Testis (tissue), 3 donors: ENCODE data around the gene CCDC9. TPM values are rescaled to one million over a fixed set of nuclear protein-coding genes. Genes with fewer than 3 reads are reported as not detected.

Experiments
- DNase-seq: peaks from one replicate; pipeline ENCODE4 v3.0.0-alpha.2; 2019
- H3K27ac ChIP-seq, 2 donors: fragments of 200-600 bp; sonication (generic); one replicate each; pipeline ENCODE4 v1.5.1; 2019
- H3K27me3 ChIP-seq: fragments of 200-600 bp; sonication (generic); one replicate; pipeline ENCODE4 v1.5.1; 2019
- H3K36me3 ChIP-seq: fragments of 200-600 bp; sonication (generic); one replicate; pipeline ENCODE4 v1.5.1; 2017; ENCODE audit warnings: low read depth; ENCODE audit errors: missing control alignments
- H3K4me1 ChIP-seq: fragments of 200-600 bp; sonication (generic); one replicate; pipeline ENCODE4 v1.5.1; 2019
- H3K4me3 ChIP-seq, 2 donors: fragments of 200-600 bp; sonication (generic); one replicate each; pipeline ENCODE4 v1.5.1; 2017 to 2019
- H3K9me3 ChIP-seq: fragments of 200-600 bp; sonication (generic); one replicate; pipeline ENCODE4 v1.5.1; 2017
- POLR2A ChIP-seq: fragments of 450-650 bp; IDR thresholded peaks from one replicate; pipeline ENCODE4 v1.6.1; 2017; ENCODE audit warnings: antibody characterized with exemption, mild to moderate bottlenecking, moderate library complexity
- WGBS, 2 donors: methylation state at CpG; one replicate each; pipeline ENCODE4 v1.1.5; 2018; 5-methylcytosine and 5-hydroxymethylcytosine counted together
- intact Hi-C: fragments of 100-400 bp; cut with DNase I; formaldehyde crosslinking; loops from one replicate; pipeline ENCODE4 v1.15.1; 2023; ENCODE audit warnings: low total_unique reads
- polyA plus RNA-seq: library from polyadenylated mRNA; stranded (reverse); fragments of 350-450 nt; fragmentation: Illumina TruSeq; extraction: RNeasy Lipid Tissue Mini Kit (QIAGEN cat#74804); gene quantifications from one replicate; pipeline ENCODE4 v1.2.3, GENCODE V29; 2014; ENCODE audit warnings: low read depth, low replicate concordance; ENCODE audit not compliant: insufficient read depth
- total RNA-seq, 2 donors: library from RNA; depleted of rRNA; stranded (reverse); fragments of >200 nt; gene quantifications; one replicate each; pipeline ENCODE4 v1.2.3, GENCODE V29; 2016
- TF ChIP-seq, protein P1 (sequence below), 3 experiments: fragments of 450-650 bp in 2 of 3; fragments of 200-600 bp in 1 of 3; sonication (generic) in 1 of 3; IDR thresholded peaks; one replicate each; pipeline ENCODE4 v1.5.1; 2016 to 2019; ENCODE audit warnings: antibody characterized with exemption in 3 of 3, mild to moderate bottlenecking in 2 of 3, moderate library complexity in 1 of 3

The CCDC9 gene
- total and polyA plus RNA-seq, 3 donors from 2014 or later, result 50.9 to 65.0 (median 61.0) TPM

DNA sequence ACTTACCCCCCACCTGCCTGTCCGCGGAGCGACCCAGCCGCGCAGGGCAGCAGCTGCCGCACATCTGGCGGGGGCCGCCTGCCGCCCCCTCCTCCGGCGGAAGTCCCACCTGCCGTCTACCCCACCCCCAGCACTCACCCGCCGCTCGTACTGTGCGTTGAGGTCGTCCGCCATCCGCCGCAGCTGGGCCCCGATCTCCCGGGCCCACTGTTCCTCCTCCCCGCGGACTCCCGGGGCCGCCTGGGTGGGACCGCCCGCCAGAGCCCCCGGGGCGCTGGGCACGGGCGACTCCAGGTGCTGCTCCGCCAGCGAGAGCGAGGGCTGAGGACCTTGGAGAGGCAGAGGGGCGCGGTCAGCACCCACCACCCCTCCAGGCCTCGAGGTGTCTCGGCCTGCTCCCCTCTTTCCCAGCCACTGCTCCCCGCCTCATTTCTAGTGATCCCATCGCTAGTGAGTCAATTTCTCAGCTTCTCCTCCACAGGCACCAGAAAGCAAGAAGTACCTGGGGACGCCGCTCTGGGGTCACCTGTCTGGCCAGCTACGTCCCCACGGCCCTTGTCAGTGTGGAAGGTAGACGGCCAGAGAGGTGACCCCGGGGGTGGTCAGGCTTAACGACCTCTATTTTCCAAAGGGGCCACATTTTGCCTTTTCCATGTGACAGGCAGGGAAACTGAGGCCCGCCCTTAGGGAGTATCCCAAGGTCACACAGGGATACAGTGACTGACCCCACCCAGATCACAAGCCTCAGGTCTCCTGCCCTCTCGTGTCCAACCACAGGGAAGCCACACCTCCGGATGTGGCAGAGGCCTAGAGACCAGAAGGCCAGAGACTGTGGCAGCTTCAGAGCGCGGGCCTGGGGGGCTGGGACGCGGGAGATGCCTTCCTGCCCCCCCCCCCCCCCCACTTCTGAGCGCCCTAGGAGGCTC is 29.6 kb upstream of the CCDC9 start:
- Histone ChIP-seq H3K36me3 (no peaks in the 10 kb centered on the region), H3K9me3 (no peaks in the 10 kb centered on the region), H3K4me1 (peaks cover 23% of the 10 kb centered on the region), H3K27ac (peak overlapping the region; percentile 99), H3K27me3 (no peaks in the 10 kb centered on the region), H3K4me3 (peak overlapping the region; percentile 64 to 75)
- WGBS, 2 donors, result 2 to 4% methylated on average over 9 to 41 of the region's 56 CpGs
- intact Hi-C loops, result no loop called here
- TF ChIP-seq, protein P1, sequence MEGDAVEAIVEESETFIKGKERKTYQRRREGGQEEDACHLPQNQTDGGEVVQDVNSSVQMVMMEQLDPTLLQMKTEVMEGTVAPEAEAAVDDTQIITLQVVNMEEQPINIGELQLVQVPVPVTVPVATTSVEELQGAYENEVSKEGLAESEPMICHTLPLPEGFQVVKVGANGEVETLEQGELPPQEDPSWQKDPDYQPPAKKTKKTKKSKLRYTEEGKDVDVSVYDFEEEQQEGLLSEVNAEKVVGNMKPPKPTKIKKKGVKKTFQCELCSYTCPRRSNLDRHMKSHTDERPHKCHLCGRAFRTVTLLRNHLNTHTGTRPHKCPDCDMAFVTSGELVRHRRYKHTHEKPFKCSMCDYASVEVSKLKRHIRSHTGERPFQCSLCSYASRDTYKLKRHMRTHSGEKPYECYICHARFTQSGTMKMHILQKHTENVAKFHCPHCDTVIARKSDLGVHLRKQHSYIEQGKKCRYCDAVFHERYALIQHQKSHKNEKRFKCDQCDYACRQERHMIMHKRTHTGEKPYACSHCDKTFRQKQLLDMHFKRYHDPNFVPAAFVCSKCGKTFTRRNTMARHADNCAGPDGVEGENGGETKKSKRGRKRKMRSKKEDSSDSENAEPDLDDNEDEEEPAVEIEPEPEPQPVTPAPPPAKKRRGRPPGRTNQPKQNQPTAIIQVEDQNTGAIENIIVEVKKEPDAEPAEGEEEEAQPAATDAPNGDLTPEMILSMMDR (IDR thresholded peaks at IDR 0.05), result no peak
- no peak for TF ChIP-seq POLR2A
- peak; percentile 92 for DNase-seq

DNA sequence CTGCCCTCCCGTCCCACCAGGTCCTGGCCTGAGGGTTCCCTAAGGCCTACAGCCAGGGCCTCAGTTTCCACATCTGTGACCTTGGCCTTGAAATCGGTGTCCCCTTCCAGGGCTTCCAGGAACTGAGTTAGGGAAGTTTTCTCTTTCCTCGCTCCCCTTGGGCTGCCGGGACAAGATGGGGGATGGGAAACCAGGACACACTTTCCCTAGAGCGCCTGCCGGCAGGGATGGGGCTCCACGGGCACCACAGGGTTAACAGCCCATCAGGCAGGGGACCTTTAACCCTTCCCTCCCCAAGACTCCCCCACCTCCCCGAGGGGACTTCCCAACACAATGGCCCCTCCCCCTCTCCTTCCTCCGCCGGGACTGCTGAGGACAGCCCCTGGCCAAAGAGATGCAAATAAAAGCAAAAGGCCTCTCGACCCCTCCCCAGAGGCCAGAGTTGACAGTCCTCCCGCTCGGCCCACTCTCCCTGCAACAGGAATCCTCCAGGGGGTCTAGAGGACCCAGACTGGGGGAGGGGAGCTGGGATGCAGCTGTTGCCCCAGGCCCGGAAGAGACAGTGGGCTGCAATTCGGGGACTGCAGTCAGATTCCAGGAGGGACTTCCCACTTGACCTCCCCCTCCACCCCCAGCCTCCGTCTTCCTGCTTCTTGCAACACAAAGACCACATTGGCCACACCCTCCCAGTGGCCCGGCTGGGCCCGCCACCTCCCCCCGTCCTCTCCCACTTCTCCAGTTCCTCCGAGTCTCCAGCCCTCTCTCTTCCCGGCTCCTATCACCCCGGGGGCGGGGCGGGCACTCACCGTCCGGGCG is 28.8 kb upstream of the CCDC9 start:
- Histone ChIP-seq H3K36me3 (no peaks in the 10 kb centered on the region), H3K9me3 (no peaks in the 10 kb centered on the region), H3K4me1 (peaks cover 26% of the 10 kb centered on the region), H3K27me3 (no peaks in the 10 kb centered on the region), H3K4me3 (peak overlapping the region; percentile 45 to 75), H3K27ac (peak overlapping the region; percentile 99)
- 1 to 3% methylated on average over 6 to 27 of the region's 27 CpGs for WGBS, 2 donors
- intact Hi-C loops, result no loop called here
- TF ChIP-seq POLR2A, result no peak
- TF ChIP-seq, protein P1 (IDR thresholded peaks at IDR 0.05), result no peak
- DNase-seq, result peak; percentile 91

DNA sequence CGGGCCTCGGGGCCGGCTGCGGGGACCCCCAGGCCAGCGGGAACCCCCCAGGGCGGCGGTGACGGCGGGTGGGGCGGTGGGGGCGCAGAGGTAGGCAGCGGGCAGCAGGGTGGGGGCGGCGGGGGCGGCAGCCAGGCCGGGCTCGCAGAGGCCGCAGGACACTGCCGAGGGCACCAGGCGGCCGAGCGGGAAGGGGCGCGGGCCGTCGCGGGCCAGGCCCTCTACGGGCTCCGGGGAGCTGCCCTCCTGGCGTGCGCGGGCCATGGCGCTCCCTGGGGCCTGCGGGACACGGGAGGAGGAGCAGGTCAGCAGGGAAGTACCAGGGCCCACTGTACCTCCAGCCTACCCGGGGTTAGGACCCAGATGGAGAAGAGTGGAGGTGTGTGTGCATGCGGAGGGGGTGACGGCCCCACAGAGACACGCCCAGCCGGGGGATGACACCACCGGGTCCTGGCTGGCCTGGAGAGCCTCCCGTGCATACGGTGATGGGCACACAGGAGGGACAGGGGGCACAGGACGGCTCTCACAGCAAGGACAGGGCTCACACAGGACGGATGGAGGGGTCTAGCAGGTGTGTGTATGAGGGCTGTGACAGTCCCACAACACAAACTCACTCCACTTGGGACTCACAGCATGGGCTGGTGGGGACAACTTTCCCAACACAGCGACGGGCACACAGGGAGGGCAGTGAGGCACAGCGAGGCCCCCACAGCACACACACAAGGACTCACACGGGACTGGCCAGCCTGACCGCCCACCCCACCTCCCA is 28.0 kb upstream of the CCDC9 start:
- H3K27me3 ChIP-seq, result no peaks in the 10 kb centered on the region
- H3K4me3 ChIP-seq, result peak overlapping the region; percentile 45 to 75
- intact Hi-C loops, result no loop called here
- H3K4me1 ChIP-seq, result peaks cover 26% of the 10 kb centered on the region
- H3K36me3 ChIP-seq, result no peaks in the 10 kb centered on the region
- 7 to 9% methylated on average over 14 to 31 of the region's 50 CpGs for WGBS, 2 donors
- peak; percentile 52 for DNase-seq
- peak overlapping the region; percentile 99 for H3K27ac ChIP-seq
- H3K9me3 ChIP-seq, result no peaks in the 10 kb centered on the region
- TF ChIP-seq, protein P1 (IDR thresholded peaks at IDR 0.05), result no peak
- TF ChIP-seq POLR2A, result no peak

DNA sequence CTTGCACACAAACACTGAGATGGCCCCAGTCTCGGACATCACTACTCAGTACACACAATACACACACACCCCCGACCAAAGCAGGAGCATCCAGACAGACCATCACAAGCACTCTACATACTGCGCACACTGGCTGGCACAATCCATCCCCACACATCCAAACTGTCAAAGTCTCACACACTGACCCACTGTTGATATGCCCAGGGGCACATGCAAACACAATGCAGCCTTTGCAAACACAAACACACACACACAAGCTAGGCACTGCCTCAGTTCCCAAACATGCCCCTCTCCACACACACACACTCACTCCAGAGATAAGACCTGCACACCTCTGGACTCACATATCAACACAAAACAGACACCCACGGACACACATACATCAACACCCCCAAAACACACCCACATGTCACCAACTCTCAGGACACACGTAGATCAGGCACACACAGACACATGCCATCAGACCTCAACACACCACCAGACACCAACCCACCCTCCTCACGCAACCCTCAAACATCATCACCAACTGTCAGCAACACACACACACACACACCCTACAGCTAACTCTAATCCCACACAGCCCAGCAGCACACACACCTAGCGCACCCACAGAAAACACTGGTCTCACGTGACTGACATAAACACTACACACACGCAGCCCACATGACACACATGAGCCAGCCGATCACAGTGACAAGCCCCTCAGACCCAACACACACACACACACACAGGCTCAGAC is 27.2 kb upstream of the CCDC9 start:
- Histone ChIP-seq H3K36me3 (no peaks in the 10 kb centered on the region), H3K9me3 (no peaks in the 10 kb centered on the region), H3K4me1 (peaks cover 26% of the 10 kb centered on the region), H3K27me3 (no peaks in the 10 kb centered on the region), H3K4me3 (peak overlapping the region in 1 of 2 donors; percentile 84), H3K27ac (peak overlapping the region; percentile 99)
- intact Hi-C loops, result no loop called here
- WGBS, 2 donors, result 36 to 39% methylated on average over 10 of the region's 10 CpGs
- peak; percentile 42 for DNase-seq
- TF ChIP-seq, protein P1 (IDR thresholded peaks at IDR 0.05), result no peak
- TF ChIP-seq POLR2A, result no peak
